Astrocyte (in vitro differentiated cells and primary cell): Measurements from ENCODE around the gene HIVEP2. TPM values are rescaled to one million over a fixed set of nuclear protein-coding genes. Genes with fewer than 3 reads are reported as not detected.
A peak's percentile ranks its signal among the peaks of the same experiment; 100 is the strongest.

Source experiments
- DNase-seq: peaks from one replicate; pipeline ENCODE4 v3.0.0-alpha.2; 2010; ENCODE audit warnings: low read depth
- FAIRE-seq: peaks from 2 replicates; lab custom pipeline; 2011; peaks lifted over from hg19 to GRCh38; lab: Jason Lieb, UNC
- H2AFZ ChIP-seq: 2 replicates; pipeline ENCODE4 v1.6.0; 2012; ENCODE audit warnings: low read depth, low read length, inconsistent platforms
- H3K27ac ChIP-seq: 2 replicates; pipeline ENCODE4 v1.5.1; 2011; ENCODE audit warnings: low read depth, low read length, inconsistent platforms
- H3K27me3 ChIP-seq: 2 replicates; pipeline ENCODE4 v1.6.0; 2011; ENCODE audit warnings: low read length, inconsistent platforms; ENCODE audit not compliant: insufficient read depth
- H3K36me3 ChIP-seq: 2 replicates; pipeline ENCODE4 v1.5.1; 2011; ENCODE audit warnings: low read length, inconsistent platforms; ENCODE audit not compliant: insufficient read depth
- H3K4me1 ChIP-seq: 2 replicates; pipeline ENCODE4 v1.5.1; 2011; ENCODE audit warnings: low read length, inconsistent platforms; ENCODE audit not compliant: insufficient read depth
- H3K4me2 ChIP-seq: 2 replicates; pipeline ENCODE4 v1.6.0; 2012; ENCODE audit warnings: low read length, inconsistent platforms
- H3K4me3 ChIP-seq: 2 replicates; pipeline ENCODE4 v1.5.1; 2011; ENCODE audit warnings: low read depth, mild to moderate bottlenecking, low read length, inconsistent platforms; ENCODE audit not compliant: insufficient read depth
- H3K79me2 ChIP-seq: 2 replicates; pipeline ENCODE4 v1.6.0; 2012; ENCODE audit warnings: mild to moderate bottlenecking, low read length, inconsistent platforms; ENCODE audit not compliant: insufficient read depth
- H3K9ac ChIP-seq: 2 replicates; pipeline ENCODE4 v1.6.0; 2012; ENCODE audit warnings: mild to moderate bottlenecking, low read length, inconsistent platforms
- H3K9me3 ChIP-seq: 2 replicates; pipeline ENCODE4 v1.5.1; 2012; ENCODE audit warnings: low read depth, mild to moderate bottlenecking, low read length, inconsistent platforms; ENCODE audit not compliant: insufficient read depth
- H4K20me1 ChIP-seq: 2 replicates; pipeline ENCODE4 v1.6.0; 2012; ENCODE audit warnings: low read length, inconsistent platforms; ENCODE audit not compliant: insufficient read depth
- H3K27ac Mint-ChIP-seq: one replicate; pipeline ENCODE4 v1.8.0; 2021; ENCODE audit warnings: mild to moderate bottlenecking, mixed read lengths; ENCODE audit not compliant: unreplicated experiment
- H3K27me3 Mint-ChIP-seq: one replicate; pipeline ENCODE4 v1.8.0; 2021; ENCODE audit warnings: low read depth, mixed read lengths; ENCODE audit not compliant: unreplicated experiment
- H3K36me3 Mint-ChIP-seq: one replicate; pipeline ENCODE4 v1.8.0; 2021; ENCODE audit warnings: low read depth, mixed read lengths; ENCODE audit not compliant: unreplicated experiment
- H3K4me1 Mint-ChIP-seq: one replicate; pipeline ENCODE4 v1.8.0; 2021; ENCODE audit warnings: low read depth, mixed read lengths; ENCODE audit not compliant: unreplicated experiment
- H3K4me3 Mint-ChIP-seq: one replicate; pipeline ENCODE4 v1.8.0; 2021; ENCODE audit warnings: mild to moderate bottlenecking, moderate library complexity, mixed read lengths; ENCODE audit not compliant: unreplicated experiment
- H3K9me3 Mint-ChIP-seq: one replicate; pipeline ENCODE4 v1.8.0; 2021; ENCODE audit warnings: mild to moderate bottlenecking, mixed read lengths; ENCODE audit not compliant: unreplicated experiment
- CTCF ChIP-seq: IDR thresholded peaks from 2 replicates; pipeline ENCODE4 v1.5.1; 2011; ENCODE audit warnings: low read depth, mild to moderate bottlenecking, inconsistent platforms, low read length, moderate library complexity; ENCODE audit not compliant: insufficient read depth
- EZH2 ChIP-seq: IDR thresholded peaks from 2 replicates; pipeline ENCODE4 v1.6.1; 2012; ENCODE audit warnings: mild to moderate bottlenecking, low read length, inconsistent platforms; ENCODE audit not compliant: insufficient read depth
- total RNA-seq: library from RNA; stranded (reverse); gene quantifications from 2 replicates; pipeline ENCODE4 v1.2.1, GENCODE V29; 2021

HIVEP2 gene
- total RNA-seq, 1 donor from 2014 or later = 21.2 TPM

- Histone ChIP-seq H3K9me3 (no peaks in the 10 kb centered on the region), H3K4me3 (no peak overlapping the region), H3K4me1 (no peaks in the 10 kb centered on the region), H3K79me2 (no peaks in the 10 kb centered on the region), H3K36me3 (no peaks in the 10 kb centered on the region), H4K20me1 (no peaks in the 10 kb centered on the region), H3K9ac (no peak overlapping the region), H3K27ac (no peak overlapping the region), H3K4me2 (no peak overlapping the region), H2AFZ (no peak overlapping the region), H3K27me3 (no peaks in the 10 kb centered on the region)
- DNase-seq (no peak), FAIRE-seq (no peak)
- Mint-ChIP-seq H3K9me3 (no peaks in the 10 kb centered on the region), H3K4me1 (no peaks in the 10 kb centered on the region), H3K27ac (no peak overlapping the region), H3K27me3 (no peaks in the 10 kb centered on the region), H3K4me3 (no peak overlapping the region), H3K36me3 (no peaks in the 10 kb centered on the region)
- TF ChIP-seq EZH2 (no peak), CTCF (no peak)
Measured at GRCh38 chr6:142966294-142966693, 21.3 kb upstream of the HIVEP2 start.

- Mint-ChIP-seq H3K4me1 (no peaks in the 10 kb centered on the region), H3K4me3 (no peak overlapping the region), H3K27ac (no peak overlapping the region), H3K36me3 (no peaks in the 10 kb centered on the region), H3K9me3 (peaks cover 3% of the 10 kb centered on the region), H3K27me3 (no peaks in the 10 kb centered on the region)
- Histone ChIP-seq H3K79me2 (no peaks in the 10 kb centered on the region), H4K20me1 (no peaks in the 10 kb centered on the region), H2AFZ (no peak overlapping the region), H3K27ac (no peak overlapping the region), H3K36me3 (no peaks in the 10 kb centered on the region), H3K9ac (no peak overlapping the region), H3K27me3 (no peaks in the 10 kb centered on the region), H3K4me3 (no peak overlapping the region), H3K9me3 (no peaks in the 10 kb centered on the region), H3K4me2 (no peak overlapping the region), H3K4me1 (no peaks in the 10 kb centered on the region)
- FAIRE-seq = no peak
- no peak for DNase-seq
- TF ChIP-seq CTCF (no peak), EZH2 (no peak)
Measured at GRCh38 chr6:142965164-142965563, 20.2 kb upstream of the HIVEP2 start.

- no peaks in the 10 kb centered on the region for H3K9me3 ChIP-seq
- H3K4me1 Mint-ChIP-seq = peaks cover 6% of the 10 kb centered on the region
- peak overlapping the region; percentile 18 for H3K4me2 ChIP-seq
- H3K36me3 ChIP-seq = no peaks in the 10 kb centered on the region
- no peak overlapping the region for H3K27ac ChIP-seq
- H3K27me3 Mint-ChIP-seq = no peaks in the 10 kb centered on the region
- H3K79me2 ChIP-seq = no peaks in the 10 kb centered on the region
- no peak overlapping the region for H3K4me3 ChIP-seq
- H4K20me1 ChIP-seq = no peaks in the 10 kb centered on the region
- H3K27ac Mint-ChIP-seq = no peak overlapping the region
- H3K4me1 ChIP-seq = peaks cover 5% of the 10 kb centered on the region
- H3K9me3 Mint-ChIP-seq = peaks cover 3% of the 10 kb centered on the region
- FAIRE-seq (peak; percentile 68), DNase-seq (peak; percentile 61)
- no peak overlapping the region for H3K4me3 Mint-ChIP-seq
- H2AFZ ChIP-seq = no peak overlapping the region
- TF ChIP-seq CTCF (no peak), EZH2 (no peak)
- no peak overlapping the region for H3K9ac ChIP-seq
- H3K27me3 ChIP-seq = no peaks in the 10 kb centered on the region
- H3K36me3 Mint-ChIP-seq = no peaks in the 10 kb centered on the region
Measured at GRCh38 chr6:142960098-142960497, 15.1 kb upstream of the HIVEP2 start.
